B cell (primary cell): ENCODE results near the gene SHC4. TPM values are rescaled to one million over a fixed set of nuclear protein-coding genes. Genes with fewer than 3 reads are reported as not detected.

Experiments
- ATAC-seq: fragments of 200-7000 bp; cut with Tn5 transposase; one replicate; pipeline ENCODE4 v1.10.0; 2021; ENCODE audit warnings: low read depth, mild to moderate bottlenecking, moderate number of reproducible peaks, moderate library complexity
- CTCF ChIA-PET: fragments of 350-600 bp; sonication (Branson Sonifier 250); formaldehyde crosslinking; loops from one replicate; lab custom pipeline; 2021; ENCODE audit warnings: antibody characterized with exemption, inconsistent platforms; lab: Charles Lee
- POLR2A ChIA-PET: fragments of 350-600 bp; sonication (Branson Sonifier 250); formaldehyde crosslinking; loops from one replicate; lab custom pipeline; 2021; ENCODE audit warnings: antibody characterized with exemption; lab: Charles Lee
- DNase-seq: peaks from one replicate; pipeline ENCODE4 v3.0.0; 2013
- H2AFZ ChIP-seq: 2 replicates; pipeline ENCODE4 v1.6.1; 2012; ENCODE audit warnings: mild to moderate bottlenecking, low read depth, low read length; ENCODE audit not compliant: insufficient read depth, poor library complexity, severe bottlenecking
- H3K27ac ChIP-seq, 2 donors: 1 replicate in 1 of 2; 2 replicates in 1 of 2; pipeline ENCODE4 v1.5.1; 2012 to 2013; ENCODE audit warnings: low read length in 2 of 2, mild to moderate bottlenecking in 2 of 2, moderate library complexity in 1 of 2
- H3K27me3 ChIP-seq, 4 experiments: fragments of 200-600 bp in 1 of 4; sonication (generic) in 1 of 4; replicated peaks in 1 of 4; 1 replicate in 2 of 4; 2 replicates in 2 of 4; pipeline versions ENCODE4 v1.6.1 to v1.7.0; 2013 to 2016; ENCODE audit warnings: low read length in 3 of 4, mild to moderate bottlenecking in 2 of 4, mixed read lengths in 1 of 4, moderate library complexity in 1 of 4; ENCODE audit not compliant: insufficient read depth in 4 of 4, control insufficient read depth in 3 of 4; ENCODE audit errors: control extremely low read depth in 1 of 4
- H3K36me3 ChIP-seq, 2 experiments: replicated peaks in 1 of 2; 1 replicate in 1 of 2; 2 replicates in 1 of 2; pipeline versions ENCODE4 v1.6.1 to v1.7.1; 2013; ENCODE audit warnings: low read length in 1 of 2; ENCODE audit not compliant: insufficient read depth in 2 of 2, control insufficient read depth in 1 of 2; ENCODE audit errors: control extremely low read depth in 1 of 2, extremely low read depth in 1 of 2
- H3K4me1 ChIP-seq, 2 donors: fragments of 200-600 bp in 1 of 2; sonication (generic) in 1 of 2; 1 replicate in 1 of 2; 2 replicates in 1 of 2; pipeline versions ENCODE4 v1.5.1 to v1.6.1; 2013 to 2017; ENCODE audit warnings: low read length in 2 of 2; ENCODE audit not compliant: control insufficient read depth in 2 of 2, insufficient read depth in 2 of 2
- H3K4me2 ChIP-seq: replicated peaks from 2 replicates; pipeline ENCODE3; 2012; ENCODE audit warnings: mild to moderate bottlenecking, low read depth, low read length; ENCODE audit not compliant: poor library complexity, severe bottlenecking
- H3K4me3 ChIP-seq, 5 experiments: fragments of 200-600 bp in 1 of 5; sonication (generic) in 1 of 5; 1 replicate in 3 of 5; 2 replicates in 2 of 5; pipeline versions ENCODE4 v1.5.1 to v1.7.0; 2011 to 2016; ENCODE audit warnings: low read length in 4 of 5, mild to moderate bottlenecking in 4 of 5, low read depth in 2 of 5, control low read depth in 1 of 5, moderate library complexity in 1 of 5; ENCODE audit not compliant: insufficient read depth in 1 of 5; ENCODE audit errors: control extremely low read depth in 1 of 5, extremely low read depth in 1 of 5
- H3K79me2 ChIP-seq: fragments of 200-600 bp; sonication (generic); one replicate; pipeline ENCODE4 v1.6.0; 2016; ENCODE audit warnings: low read length; ENCODE audit not compliant: control insufficient read depth, insufficient read depth
- H3K9ac ChIP-seq: fragments of 200-600 bp; sonication (generic); 2 replicates; pipeline ENCODE4 v1.6.1; 2017; ENCODE audit warnings: mild to moderate bottlenecking, low read length, moderate library complexity
- H3K9me3 ChIP-seq, 3 donors: one replicate each; pipeline versions ENCODE4 v1.6.1 to v1.7.1; 2013; ENCODE audit warnings: low read length in 2 of 3; ENCODE audit not compliant: control insufficient read depth in 2 of 3, insufficient read depth in 1 of 3; ENCODE audit errors: control extremely low read depth in 1 of 3
- H4K20me1 ChIP-seq: 2 replicates; pipeline ENCODE4 v1.6.0; 2012; ENCODE audit warnings: mild to moderate bottlenecking, low read length; ENCODE audit not compliant: insufficient read depth, control insufficient read depth, poor library complexity, severe bottlenecking
- H3K27ac Mint-ChIP-seq: one replicate; pipeline ENCODE4 v1.8.0; 2021; ENCODE audit warnings: mixed read lengths
- H3K27me3 Mint-ChIP-seq: one replicate; pipeline ENCODE4 v1.8.0; 2021; ENCODE audit warnings: mixed read lengths
- H3K4me1 Mint-ChIP-seq: one replicate; pipeline ENCODE4 v1.8.0; 2021; ENCODE audit warnings: mixed read lengths
- H3K4me3 Mint-ChIP-seq: one replicate; pipeline ENCODE4 v1.8.0; 2021; ENCODE audit warnings: mixed read lengths
- H3K9me3 Mint-ChIP-seq: one replicate; pipeline ENCODE4 v1.8.0; 2022; ENCODE audit warnings: mixed read lengths; ENCODE audit not compliant: insufficient read depth
- CTCF ChIP-seq: fragments of 200-600 bp; IDR thresholded peaks from one replicate; pipeline ENCODE4 v1.8.0; 2022; ENCODE audit warnings: antibody characterized with exemption, mild to moderate bottlenecking
- EZH2 ChIP-seq: IDR thresholded peaks from 2 replicates; pipeline ENCODE4 v1.6.1; 2012; ENCODE audit warnings: borderline replicate concordance, low read depth, mild to moderate bottlenecking, moderate library complexity, low read length; ENCODE audit not compliant: insufficient read depth, poor library complexity, severe bottlenecking
- WGBS: methylation state at CpG from one replicate; pipeline ENCODE4 v1.1.5; 2013; ENCODE audit warnings: missing lambda C conversion rate; ENCODE audit not compliant: insufficient coverage; 5-methylcytosine and 5-hydroxymethylcytosine counted together
- intact Hi-C: fragments of 100-400 bp; cut with micrococcal nuclease; formaldehyde crosslinking; loops from one replicate; pipeline ENCODE4 v1.10.0; 2022
- polyA plus RNA-seq: library from polyadenylated mRNA; depleted of rRNA; stranded (reverse); fragments of >200 nt; gene quantifications from 2 replicates; pipeline ENCODE4 v1.2.3, GENCODE V29; 2012
- total RNA-seq, 2 donors: library from RNA; stranded (reverse); fragments of 120-200 nt in 1 of 2; gene quantifications; 1 replicate in 1 of 2; 2 replicates in 1 of 2; pipeline versions ENCODE4 v1.2.3 to v1.2.4, GENCODE V29; 2013 to 2022

Gene SHC4
- total and polyA plus RNA-seq, 2 donors (not counting 1 experiment from before 2014, with no cell fraction given): 0.04 to 0.69 TPM

- no peaks in the 10 kb centered on the region for H3K4me1 ChIP-seq
- H2AFZ ChIP-seq: no peak overlapping the region
- ChIA-PET CTCF (interaction anchor here (1.1 to 3.5 kb wide), 3 partner anchors 17 to 131 kb away, joined by 3 to 15 read pairs (median 3); no protein-coding TSS in a partner anchor), POLR2A (no interaction called here)
- peak; percentile 51 for ATAC-seq
- Mint-ChIP-seq H3K4me1 (peaks cover 4% of the 10 kb centered on the region), H3K27me3 (no peaks in the 10 kb centered on the region), H3K4me3 (no peak overlapping the region), H3K27ac (no peak overlapping the region), H3K9me3 (no peaks in the 10 kb centered on the region)
- H3K9ac ChIP-seq: no peak overlapping the region
- TF ChIP-seq EZH2: no peak
- no peak for TF ChIP-seq CTCF
- no peaks in the 10 kb centered on the region for H4K20me1 ChIP-seq
- no CpG with 5 or more reads among the region's 1 CpG for WGBS
- H3K9me3 ChIP-seq: no peaks in the 10 kb centered on the region
- no peak overlapping the region for H3K4me3 ChIP-seq
- peak; percentile 42 for DNase-seq
- no peak overlapping the region for H3K27ac ChIP-seq
- no peaks in the 10 kb centered on the region for H3K79me2 ChIP-seq
- intact Hi-C loops: no loop called here
- no peak overlapping the region for H3K4me2 ChIP-seq
- no peaks in the 10 kb centered on the region for H3K27me3 ChIP-seq
- H3K36me3 ChIP-seq: peaks cover 28 to 52% of the 10 kb centered on the region in 2 experiments
These were observed 28.8 kb upstream of the SHC4 start for GRCh38 chr15:48992545-48992944.

- H3K4me1 Mint-ChIP-seq: peaks cover 4% of the 10 kb centered on the region
- Histone ChIP-seq H3K27ac (no peak overlapping the region), H3K4me3 (no peak overlapping the region), H3K36me3 (peaks cover 28 to 48% of the 10 kb centered on the region in 2 experiments), H3K9me3 (no peaks in the 10 kb centered on the region), H3K9ac (no peak overlapping the region), H2AFZ (no peak overlapping the region), H3K79me2 (no peaks in the 10 kb centered on the region), H3K4me2 (no peak overlapping the region), H3K27me3 (no peaks in the 10 kb centered on the region), H3K4me1 (no peaks in the 10 kb centered on the region), H4K20me1 (no peaks in the 10 kb centered on the region)
- DNase-seq: no peak
- no peaks in the 10 kb centered on the region for H3K27me3 Mint-ChIP-seq
- ATAC-seq: no peak
- no peak overlapping the region for H3K4me3 Mint-ChIP-seq
- TF ChIP-seq CTCF (no peak), EZH2 (no peak)
- H3K9me3 Mint-ChIP-seq: no peaks in the 10 kb centered on the region
- CTCF ChIA-PET: interaction anchor here (1.1 to 1.3 kb wide), 3 partner anchors 17 to 130 kb away, joined by 3 to 6 read pairs (median 3); no protein-coding TSS in a partner anchor
- intact Hi-C loops: no loop called here
- POLR2A ChIA-PET: no interaction called here
- 100% methylated on average over 5 of the region's 6 CpGs for WGBS
- no peak overlapping the region for H3K27ac Mint-ChIP-seq
These were observed 28.4 kb upstream of the SHC4 start for GRCh38 chr15:48992096-48992495.
